HG03442 (cell line): ENCODE data around the gene B4GALT5.
"Not testable (repeated sequence)": the region's sequence is repeated elsewhere in the genome, so short reads cannot be mapped to it uniquely, and the experiment has no call there.

Experiments
- ATAC-seq: cut with Tn5 transposase; IDR thresholded peaks from one replicate; pipeline ENCODE4 v1.9.1; 2021; ENCODE audit warnings: mild to moderate bottlenecking, moderate library complexity; ENCODE audit not compliant: unreplicated experiment

The B4GALT5 gene

DNA sequence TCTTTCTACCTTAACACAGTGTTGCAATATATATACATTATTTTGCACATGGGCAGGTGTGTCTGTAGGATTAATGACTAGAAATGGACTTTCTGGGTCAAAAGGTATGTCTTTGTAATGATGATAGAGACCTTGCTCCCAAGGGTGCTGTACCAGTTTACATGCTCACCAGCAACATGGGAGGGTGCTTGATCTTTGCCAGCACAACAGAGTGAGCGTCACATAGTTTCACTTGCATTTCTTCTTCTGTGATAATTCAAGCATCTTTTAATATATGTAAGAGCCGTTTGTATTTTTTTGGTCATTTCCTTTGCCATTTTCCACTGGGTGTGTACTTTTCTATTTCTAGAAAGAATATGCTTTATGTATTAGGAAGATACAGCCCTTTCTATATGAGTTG, 23.6 kb upstream of the B4GALT5 start:
- ATAC-seq = no peak

DNA sequence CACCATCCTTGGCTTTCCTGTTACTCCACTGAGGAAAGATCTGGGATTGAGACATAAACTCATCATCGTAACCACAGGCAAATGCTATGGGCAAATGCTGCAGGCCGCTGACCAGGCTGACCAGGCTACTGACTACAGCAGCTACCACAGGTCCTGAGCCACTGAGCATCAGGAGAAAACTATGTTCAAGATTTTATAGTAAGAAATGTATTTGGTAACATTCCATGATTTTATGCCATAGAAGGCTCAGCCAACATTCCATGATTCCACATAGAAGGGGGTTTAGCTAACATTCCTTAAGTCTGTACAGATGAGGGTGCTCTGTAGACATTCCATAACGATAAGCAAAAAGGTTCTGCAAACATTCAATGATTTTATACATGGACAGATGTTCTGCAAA, 16.1 kb upstream of the B4GALT5 start:
- no peak for ATAC-seq

GRCh38 chr20:49727894-49728885, 14.5 kb upstream of the B4GALT5 start:
- ATAC-seq = no peak

GRCh38 chr20:49727478-49727877, 13.8 kb upstream of the B4GALT5 start:
- no peak for ATAC-seq

GRCh38 chr20:49725694-49726093, 12.0 kb upstream of the B4GALT5 start:
- no peak for ATAC-seq

DNA sequence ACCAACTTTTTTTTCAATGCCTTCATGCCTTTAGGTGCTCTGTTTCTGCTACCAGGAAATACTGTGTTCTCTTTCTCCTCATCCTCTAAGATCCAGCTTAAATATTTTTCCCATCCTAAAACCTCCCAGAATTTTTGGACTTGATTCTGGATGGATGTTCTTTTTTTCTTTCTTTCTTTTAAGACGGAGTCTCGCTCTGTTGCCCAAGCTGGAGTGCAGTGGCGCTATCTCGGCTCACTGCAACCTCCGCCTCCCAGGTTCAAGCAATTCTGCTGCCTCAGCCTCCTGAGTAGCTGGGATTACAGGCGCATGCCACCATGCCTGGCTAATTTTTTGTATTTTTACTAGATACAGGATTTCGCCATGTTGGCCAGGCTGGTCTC, 11.5 kb upstream of the B4GALT5 start:
- ATAC-seq = not testable (repeated sequence)

DNA sequence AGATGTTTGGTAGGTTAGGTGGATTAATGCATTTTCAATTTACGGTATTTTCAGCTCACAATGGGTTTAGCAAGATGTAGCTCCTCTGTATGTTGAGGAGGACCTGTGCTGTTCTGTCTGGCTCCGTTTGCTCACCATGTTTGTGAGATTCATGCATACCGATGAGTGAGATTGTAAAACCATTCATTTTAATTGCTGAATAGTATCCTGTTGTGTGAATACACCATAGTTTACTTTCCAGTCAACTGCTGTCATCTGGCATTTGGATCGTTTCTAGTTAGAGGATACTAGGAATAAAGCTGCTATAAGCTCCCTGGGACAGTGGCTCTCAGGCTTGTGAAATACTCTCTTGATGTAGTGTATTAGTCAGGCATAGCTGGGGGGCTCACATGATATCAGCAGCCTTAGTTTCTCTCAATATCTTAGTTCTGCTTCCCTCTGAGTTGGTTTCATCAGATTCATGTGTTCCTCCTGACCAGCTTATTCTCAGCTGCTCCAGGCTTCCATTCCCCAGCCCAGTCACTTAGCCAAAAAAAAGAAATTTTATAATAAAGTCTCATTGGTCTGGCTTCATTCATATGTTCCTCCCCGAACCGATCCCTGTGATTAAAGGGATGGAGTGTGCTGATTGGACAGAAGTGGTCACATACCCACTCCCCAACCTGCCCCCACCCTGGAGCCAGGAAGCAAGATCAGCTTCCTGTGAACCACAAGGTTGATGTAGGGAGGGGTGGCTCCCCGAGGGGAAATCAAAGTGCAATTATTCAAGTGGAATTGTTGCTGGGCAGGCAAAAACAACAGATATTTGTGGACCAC, 10.9 kb upstream of the B4GALT5 start:
- ATAC-seq = no peak

DNA sequence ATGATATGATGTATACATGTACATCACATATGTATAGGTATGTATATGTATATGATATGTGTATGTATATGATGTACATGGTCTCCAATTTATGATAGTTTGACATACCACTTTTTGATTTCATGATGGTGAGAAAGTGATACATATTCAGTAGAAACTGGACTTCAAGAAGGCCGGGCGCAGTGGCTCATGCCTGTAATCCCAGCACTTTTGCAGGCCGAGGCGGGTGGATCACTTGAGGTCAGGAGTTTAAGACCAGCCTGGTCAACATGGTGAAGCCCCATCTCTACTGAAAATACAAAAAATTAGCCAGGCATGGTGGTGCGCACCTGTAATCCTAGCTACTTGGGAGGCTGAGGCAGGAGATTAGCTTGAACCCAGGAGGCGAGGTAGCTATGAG, 10.1 kb upstream of the B4GALT5 start:
- ATAC-seq = not testable (repeated sequence)

DNA sequence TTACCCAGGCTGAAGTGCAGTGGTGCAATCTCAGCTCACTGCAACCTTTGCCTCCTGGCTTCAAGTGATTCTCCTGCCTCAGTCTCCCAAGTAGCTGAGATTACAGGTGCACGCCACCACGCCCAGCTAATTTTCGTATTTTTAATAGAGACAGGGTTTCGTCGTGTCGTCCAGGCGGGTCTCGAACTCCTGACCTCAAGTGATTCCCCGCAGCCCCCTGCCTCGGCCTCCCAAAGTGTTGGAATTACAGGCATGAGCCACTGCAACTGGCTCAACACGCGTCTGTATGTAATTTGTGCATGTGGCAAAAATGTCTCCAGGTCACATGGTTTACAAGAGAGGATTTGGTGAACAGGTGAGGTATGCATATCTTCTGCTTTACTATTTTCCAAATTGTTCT, 7.6 kb upstream of the B4GALT5 start:
- ATAC-seq = not testable (repeated sequence)

- no peak for ATAC-seq
These were observed 1.8 kb upstream of the B4GALT5 start for GRCh38 chr20:49715466-49715865.

GRCh38 chr20:49712996-49713752, 504 bp downstream of the B4GALT5 start:
- ATAC-seq = peak; percentile 29

GRCh38 chr20:49712646-49712995, 1.1 kb downstream of the B4GALT5 start:
- no peak for ATAC-seq

- ATAC-seq = no peak
These were observed 1.6 kb downstream of the B4GALT5 start for GRCh38 chr20:49712118-49712517.

- ATAC-seq = no peak
These were observed 2.1 kb downstream of the B4GALT5 start for GRCh38 chr20:49711667-49711987.

- no peak for ATAC-seq
These were observed 2.6 kb downstream of the B4GALT5 start for GRCh38 chr20:49710971-49711666.

DNA sequence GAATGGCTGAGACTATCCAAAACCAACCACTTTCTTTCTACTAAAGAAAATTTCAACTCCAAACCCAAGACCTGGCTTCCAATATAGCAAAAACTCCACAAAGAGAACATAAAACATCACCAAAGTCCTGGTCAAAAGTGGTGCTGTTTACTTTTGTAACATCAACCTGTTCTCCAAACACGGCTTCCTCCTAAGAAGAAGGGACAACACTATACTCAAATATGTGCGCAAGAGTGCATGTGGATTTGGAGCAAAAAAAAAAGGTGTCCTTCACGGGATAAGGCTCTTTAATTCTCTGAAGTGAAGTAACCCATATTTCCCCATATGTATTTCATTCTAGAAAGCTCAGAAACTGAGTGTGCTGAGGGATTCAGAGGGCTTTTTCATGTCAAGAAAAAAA, 6.6 kb downstream of the B4GALT5 start:
- ATAC-seq = no peak

DNA sequence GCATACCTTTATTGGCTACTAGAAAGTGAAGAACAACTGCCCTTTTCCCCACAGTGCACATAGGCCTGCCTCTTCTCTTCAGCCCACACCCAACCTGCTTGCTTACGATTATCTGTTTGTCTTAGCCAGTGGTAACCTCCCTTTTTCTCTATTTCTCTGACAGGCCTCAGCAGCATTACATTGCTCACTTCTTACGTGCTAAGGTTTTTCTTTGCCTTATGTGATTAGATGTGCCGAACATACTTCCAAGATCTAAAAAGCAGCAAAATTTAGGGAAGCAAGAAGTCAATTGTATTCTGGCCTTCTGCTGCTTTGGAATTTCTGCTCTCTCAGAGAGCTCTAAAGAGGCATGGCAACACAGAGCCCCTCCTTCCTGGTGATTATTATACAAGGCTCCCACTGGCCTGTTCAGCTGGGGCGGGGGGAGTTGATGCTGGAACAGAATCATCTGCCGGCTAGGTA, 7.0 kb downstream of the B4GALT5 start:
- no peak for ATAC-seq

DNA sequence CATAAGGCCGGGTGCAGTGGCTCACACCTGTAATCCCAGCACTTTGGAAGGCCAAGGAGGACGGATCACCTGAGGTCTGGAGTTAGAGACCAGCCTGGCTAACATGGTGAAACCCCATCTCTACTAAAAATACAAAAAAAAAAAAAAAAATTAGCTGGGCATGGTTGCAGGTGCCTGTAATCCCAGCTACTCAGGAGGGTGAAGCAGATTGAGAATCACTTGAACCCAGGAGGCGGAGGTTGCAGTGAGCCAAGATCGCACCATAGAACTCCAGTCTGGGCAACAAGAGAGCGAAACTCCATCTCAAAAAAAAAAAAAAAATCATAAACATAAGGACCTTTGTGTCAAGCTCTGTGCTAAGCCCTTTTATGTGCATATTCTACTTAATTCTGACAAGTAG, 7.8 kb downstream of the B4GALT5 start:
- not testable (repeated sequence) for ATAC-seq

DNA sequence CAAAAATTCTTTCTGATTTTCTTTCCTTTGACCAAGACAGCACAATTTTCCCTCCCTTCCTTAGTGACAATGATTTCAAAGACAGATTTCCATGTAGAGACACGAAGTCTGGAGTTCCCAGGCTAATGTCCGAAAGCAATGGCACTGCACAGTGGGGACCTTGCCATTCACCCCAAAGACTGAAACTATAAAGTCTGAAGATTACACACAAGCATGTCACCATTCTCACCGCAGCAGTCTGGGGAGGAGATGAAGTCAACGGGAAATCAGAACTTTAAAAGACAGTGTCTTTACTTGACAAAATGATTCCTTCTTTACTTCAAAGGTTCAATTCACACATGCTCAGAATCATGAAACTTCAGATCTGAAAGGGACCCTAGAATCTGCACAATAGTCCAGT, 8.3 kb downstream of the B4GALT5 start:
- ATAC-seq = no peak

DNA sequence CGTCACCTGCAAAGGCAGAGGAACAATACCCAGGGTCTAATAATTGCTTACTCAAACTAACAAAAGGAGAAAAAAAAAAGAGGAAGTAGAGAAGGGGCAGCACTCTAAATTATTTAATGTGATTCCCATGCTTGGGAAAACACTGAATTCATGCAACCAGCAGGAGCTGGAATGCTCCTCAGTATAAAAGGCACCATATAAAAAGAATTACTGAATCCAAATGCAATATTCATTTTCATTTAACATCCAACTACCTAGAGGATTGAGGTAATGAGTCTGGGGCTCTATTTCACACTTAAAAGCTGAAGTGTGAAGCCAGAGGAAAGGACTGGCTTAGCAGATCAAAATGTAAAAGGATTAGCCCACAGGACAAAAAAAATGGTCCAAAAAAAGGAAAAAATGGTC, 8.7 kb downstream of the B4GALT5 start:
- ATAC-seq = no peak

- ATAC-seq = no peak
These were observed 11.8 kb downstream of the B4GALT5 start for GRCh38 chr20:49701916-49702315.
